Urinary bladder (tissue), 4 donors: ENCODE data around the gene KLRF1. TPM values are rescaled to one million over a fixed set of nuclear protein-coding genes. Genes with fewer than 3 reads are reported as not detected.

Experiments
- DNase-seq: peaks from one replicate; pipeline ENCODE4 v3.0.0-alpha.2; 2015; ENCODE audit errors: extremely low spot score
- H3K27ac ChIP-seq: one replicate; pipeline ENCODE4 v1.5.1; 2013; ENCODE audit warnings: low read depth, mild to moderate bottlenecking, moderate library complexity
- H3K36me3 ChIP-seq: one replicate; pipeline ENCODE4 v1.6.1; 2013; ENCODE audit warnings: mild to moderate bottlenecking, moderate library complexity; ENCODE audit not compliant: insufficient read depth
- H3K4me1 ChIP-seq: one replicate; pipeline ENCODE4 v1.6.1; 2013; ENCODE audit warnings: mild to moderate bottlenecking, moderate library complexity; ENCODE audit not compliant: insufficient read depth
- H3K4me3 ChIP-seq: one replicate; pipeline ENCODE4 v1.5.1; 2013; ENCODE audit warnings: low read depth, low read length
- WGBS: extraction: QIAGEN DNeasy Blood & Tissue Kit; methylation state at CpG from one replicate; pipeline ENCODE4 v1.1.7; 2013; 5-methylcytosine and 5-hydroxymethylcytosine counted together
- polyA plus RNA-seq: library from polyadenylated mRNA; stranded (reverse); fragments of 200-250 nt; gene quantifications from one replicate; pipeline ENCODE4 v1.2.3, GENCODE V29; 2013
- total RNA-seq: library from RNA; depleted of rRNA; stranded (reverse); fragments of >200 nt; gene quantifications from one replicate; pipeline ENCODE4 v1.2.3, GENCODE V29; 2014
- donor health status: healthy with polysubstance abuse.
- donor health status: healthy.

The KLRF1 gene, protein sequence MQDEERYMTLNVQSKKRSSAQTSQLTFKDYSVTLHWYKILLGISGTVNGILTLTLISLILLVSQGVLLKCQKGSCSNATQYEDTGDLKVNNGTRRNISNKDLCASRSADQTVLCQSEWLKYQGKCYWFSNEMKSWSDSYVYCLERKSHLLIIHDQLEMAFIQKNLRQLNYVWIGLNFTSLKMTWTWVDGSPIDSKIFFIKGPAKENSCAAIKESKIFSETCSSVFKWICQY
- total RNA-seq (1.5 TPM), polyA plus RNA-seq (0.34 TPM)

DNA sequence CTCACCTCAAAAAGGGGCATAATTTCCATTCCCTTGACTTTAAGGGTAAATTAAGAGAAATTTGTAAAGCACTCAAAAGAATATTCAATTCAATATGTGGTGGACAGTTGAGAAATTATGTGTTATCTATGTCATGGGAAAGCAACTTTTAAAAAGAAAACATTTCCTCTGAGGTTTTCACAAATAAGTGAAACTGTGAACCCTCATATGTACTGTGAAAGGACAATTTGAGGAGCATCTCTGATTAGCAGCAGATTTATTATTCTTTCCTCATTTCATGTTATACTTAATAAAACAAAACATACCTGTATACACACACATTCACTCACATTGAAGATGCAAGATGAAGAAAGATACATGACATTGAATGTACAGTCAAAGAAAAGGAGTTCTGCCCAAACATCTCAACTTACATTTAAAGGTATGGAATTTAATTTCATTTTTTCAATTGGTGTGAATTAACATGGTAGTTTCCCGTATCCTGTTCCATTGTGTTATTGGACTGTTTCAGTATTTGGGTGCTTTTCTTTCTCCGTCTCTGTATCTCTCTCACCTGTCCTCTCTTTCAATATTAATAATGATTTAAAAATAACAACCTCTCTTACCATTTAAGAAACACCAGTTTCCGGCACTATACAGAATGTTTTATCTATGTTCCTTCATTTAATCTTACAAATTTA is at the start of gene KLRF1:
TSS of gene KLRF1 (plus strand) at position 273 of the 680 bp plus-strand sequence. CDS start at position 337, 64 bp downstream.
- WGBS = 82% methylated on average over 3 of the region's 3 CpGs
- no peak for DNase-seq
- H3K4me3 ChIP-seq = no peak within 1 kb of the TSS
- no peaks in the 10 kb centered on the region for H3K36me3 ChIP-seq
- no peaks in the 10 kb centered on the region for H3K4me1 ChIP-seq
- no peak within 1 kb of the TSS for H3K27ac ChIP-seq

DNA sequence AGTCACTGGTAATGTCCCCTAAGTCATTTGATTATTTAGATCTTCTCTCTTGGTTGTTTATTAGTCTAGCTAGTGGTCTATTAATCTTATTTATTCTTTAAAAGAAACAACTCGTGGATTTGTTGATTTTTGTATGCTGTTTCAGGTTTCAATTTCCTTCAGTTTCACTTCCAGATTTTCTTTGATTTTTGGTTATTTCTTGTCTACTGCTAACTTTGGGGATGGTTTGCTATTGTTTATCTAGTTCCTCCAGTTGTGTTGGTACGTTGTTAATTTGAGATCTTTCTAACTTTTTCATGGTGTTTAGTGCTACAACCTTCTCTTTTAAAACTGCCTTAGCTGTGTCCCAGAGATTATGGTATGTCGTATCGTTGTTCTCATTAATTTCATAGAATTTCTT is 48.1 kb upstream of the KLRF1 start:
- H3K36me3 ChIP-seq = no peaks in the 10 kb centered on the region
- no peak for DNase-seq
- no peak overlapping the region for H3K4me3 ChIP-seq

DNA sequence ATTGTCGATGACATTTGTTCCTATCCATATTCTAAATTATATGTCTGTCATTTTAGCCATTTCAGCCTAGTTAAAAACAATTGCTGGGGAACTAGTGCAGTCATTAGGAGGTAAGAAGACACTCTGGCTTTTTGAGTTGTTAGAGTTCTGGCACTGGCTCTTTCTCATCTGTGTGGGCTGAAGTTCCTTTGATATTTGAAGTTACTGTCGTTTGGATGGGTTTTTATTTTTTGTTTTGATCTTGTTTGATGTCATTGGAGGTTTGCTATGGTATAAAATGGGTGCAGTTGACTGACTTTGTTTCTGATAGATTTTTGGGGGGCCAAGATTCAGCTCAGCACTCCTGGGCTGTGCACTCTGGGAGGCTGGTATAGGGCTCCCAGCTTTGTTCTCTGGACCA is 45.9 kb upstream of the KLRF1 start:
- Histone ChIP-seq H3K4me1 (no peaks in the 10 kb centered on the region), H3K4me3 (no peak overlapping the region), H3K36me3 (no peaks in the 10 kb centered on the region), H3K27ac (no peak overlapping the region)
- DNase-seq = no peak
- 83% methylated on average over 2 of the region's 2 CpGs for WGBS

More for the DNA sequence above, 48.1 kb upstream of the KLRF1 start:
- WGBS = 66% methylated on average over 4 of the region's 4 CpGs
- H3K27ac ChIP-seq = no peak overlapping the region
- no peaks in the 10 kb centered on the region for H3K4me1 ChIP-seq

DNA sequence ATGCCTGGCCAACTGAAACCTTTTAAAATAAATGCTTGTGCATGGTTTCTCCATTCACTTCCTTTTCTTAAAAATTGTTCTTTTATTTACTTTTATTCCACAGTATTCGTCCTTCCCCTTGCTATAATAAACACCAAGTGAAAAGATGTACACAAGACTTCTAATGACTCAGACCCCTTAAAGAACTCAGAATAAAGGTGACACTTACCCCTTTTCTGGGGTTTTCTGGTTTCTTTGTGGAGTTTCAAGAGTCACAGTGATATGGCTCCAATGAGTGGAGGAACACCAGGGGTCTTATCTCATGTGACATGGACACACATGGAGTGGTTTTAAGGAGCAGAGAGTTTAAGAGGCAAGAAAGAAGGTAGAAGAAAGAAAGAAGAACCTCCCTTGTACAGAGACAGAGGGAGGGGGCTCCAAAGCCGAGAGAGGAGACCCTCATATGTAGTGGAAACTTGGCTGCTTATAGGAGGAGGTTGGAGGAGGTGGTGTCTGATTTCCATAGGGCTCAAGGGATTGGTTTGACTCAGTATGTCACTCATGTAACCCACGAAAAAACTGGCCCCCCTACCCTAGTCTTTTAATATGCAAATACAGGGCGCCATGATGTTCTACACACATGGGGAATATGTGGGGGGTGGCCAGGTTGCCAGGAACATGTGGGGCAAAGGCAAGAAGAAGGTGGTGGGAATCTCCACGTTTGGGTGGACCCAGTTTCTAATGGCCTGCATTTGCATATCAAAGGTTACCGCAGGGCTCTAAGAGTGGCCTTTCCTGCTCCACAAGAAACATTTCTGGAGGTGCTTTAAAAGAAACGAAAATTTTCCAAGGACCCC is 44.5 kb upstream of the KLRF1 start:
- Histone ChIP-seq H3K36me3 (no peaks in the 10 kb centered on the region), H3K4me3 (no peak overlapping the region), H3K4me1 (no peaks in the 10 kb centered on the region), H3K27ac (no peak overlapping the region)
- no peak for DNase-seq
- WGBS = 77% methylated on average over 7 of the region's 7 CpGs

DNA sequence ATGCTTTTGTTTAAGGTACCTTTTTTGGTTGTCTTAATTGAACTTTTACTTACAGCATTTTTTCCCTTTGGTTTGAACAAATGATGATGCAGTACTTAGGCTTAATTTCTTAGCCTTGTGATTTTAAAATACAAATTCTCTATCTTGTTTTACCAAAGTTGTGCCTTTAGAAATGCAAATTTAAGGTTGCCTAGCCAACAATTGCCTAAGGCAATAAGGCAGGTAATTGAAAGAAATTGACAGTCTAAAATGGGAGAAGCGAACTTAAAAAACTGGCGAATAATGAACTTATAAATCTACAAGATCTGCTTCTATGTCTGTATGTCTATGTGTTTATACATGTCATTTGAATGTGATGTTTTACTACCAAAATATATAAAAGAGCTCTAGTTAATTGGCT is 43.0 kb upstream of the KLRF1 start:
- no peak for DNase-seq
- no peak overlapping the region for H3K27ac ChIP-seq
- H3K36me3 ChIP-seq = no peaks in the 10 kb centered on the region
- H3K4me1 ChIP-seq = no peaks in the 10 kb centered on the region
- no peak overlapping the region for H3K4me3 ChIP-seq
- 93% methylated on average over 2 of the region's 2 CpGs for WGBS

DNA sequence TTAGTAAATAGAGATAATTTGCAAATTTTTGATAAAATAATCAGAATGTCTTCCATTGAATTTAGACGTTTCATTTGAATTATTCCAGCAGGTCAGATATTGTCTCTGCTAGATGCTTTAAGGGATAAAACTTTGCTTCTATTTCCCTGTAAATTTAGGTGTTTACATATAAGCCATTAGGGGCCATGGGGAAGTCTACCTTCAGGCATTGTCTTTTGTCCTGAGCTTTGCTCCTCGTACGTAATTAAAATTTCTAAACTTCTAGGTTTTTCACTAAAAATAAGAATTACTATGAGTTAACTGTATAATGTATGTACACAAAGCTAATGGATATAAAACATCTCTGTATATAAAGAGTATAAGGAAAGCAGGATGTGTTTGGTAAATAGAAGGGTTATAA is 42.5 kb upstream of the KLRF1 start:
- WGBS = 71% methylated on average over 3 of the region's 3 CpGs
- Histone ChIP-seq H3K36me3 (no peaks in the 10 kb centered on the region), H3K27ac (no peak overlapping the region), H3K4me3 (no peak overlapping the region), H3K4me1 (no peaks in the 10 kb centered on the region)
- DNase-seq = no peak

DNA sequence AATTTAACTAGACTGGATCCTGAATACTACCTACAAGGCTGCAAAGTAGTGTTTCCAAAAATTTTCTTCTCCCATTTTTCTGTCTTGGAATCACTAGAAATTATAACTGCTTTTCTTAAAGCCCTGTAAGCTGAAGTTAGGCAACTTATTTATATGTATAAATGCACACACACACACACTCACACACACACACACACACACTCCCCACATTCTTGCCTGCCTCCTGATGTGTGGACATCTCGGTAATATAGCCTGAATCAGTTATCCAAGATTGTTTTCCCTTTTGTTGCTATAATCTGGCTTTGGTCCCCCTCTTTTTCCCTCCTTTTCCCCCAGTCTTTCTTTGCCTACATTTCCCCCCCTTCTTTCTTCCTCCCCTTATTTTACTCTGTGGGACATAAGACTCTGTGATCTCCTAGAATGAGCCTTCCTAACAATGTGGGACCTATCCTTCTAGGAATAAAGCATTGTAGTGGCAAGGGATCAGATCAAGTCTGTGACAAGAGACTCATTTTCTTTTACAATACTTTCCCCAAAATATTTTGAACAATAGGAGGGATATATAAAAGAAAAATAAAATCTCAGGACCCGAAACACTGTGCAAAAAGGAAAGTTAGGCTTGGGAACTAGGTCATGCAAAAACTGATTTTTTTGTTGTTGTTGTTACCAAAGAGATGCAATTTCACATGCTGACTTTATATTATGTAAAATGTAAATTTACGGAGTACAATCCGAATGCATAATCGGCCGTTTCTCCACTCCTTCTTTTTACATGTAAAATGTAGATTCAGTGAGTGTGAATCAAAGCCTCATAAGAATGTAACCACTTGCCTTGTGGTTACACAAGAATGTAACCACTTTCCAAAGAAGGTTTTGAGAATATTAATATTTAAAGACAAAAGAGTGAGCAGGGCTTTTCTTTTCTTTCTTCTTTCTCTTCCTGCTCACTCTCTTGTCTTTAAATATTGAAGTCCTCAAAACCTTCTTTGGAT is 40.3 kb upstream of the KLRF1 start:
- no peaks in the 10 kb centered on the region for H3K36me3 ChIP-seq
- H3K27ac ChIP-seq = no peak overlapping the region
- WGBS = 71% methylated on average over 6 of the region's 6 CpGs
- H3K4me1 ChIP-seq = no peaks in the 10 kb centered on the region
- no peak for DNase-seq
- no peak overlapping the region for H3K4me3 ChIP-seq

DNA sequence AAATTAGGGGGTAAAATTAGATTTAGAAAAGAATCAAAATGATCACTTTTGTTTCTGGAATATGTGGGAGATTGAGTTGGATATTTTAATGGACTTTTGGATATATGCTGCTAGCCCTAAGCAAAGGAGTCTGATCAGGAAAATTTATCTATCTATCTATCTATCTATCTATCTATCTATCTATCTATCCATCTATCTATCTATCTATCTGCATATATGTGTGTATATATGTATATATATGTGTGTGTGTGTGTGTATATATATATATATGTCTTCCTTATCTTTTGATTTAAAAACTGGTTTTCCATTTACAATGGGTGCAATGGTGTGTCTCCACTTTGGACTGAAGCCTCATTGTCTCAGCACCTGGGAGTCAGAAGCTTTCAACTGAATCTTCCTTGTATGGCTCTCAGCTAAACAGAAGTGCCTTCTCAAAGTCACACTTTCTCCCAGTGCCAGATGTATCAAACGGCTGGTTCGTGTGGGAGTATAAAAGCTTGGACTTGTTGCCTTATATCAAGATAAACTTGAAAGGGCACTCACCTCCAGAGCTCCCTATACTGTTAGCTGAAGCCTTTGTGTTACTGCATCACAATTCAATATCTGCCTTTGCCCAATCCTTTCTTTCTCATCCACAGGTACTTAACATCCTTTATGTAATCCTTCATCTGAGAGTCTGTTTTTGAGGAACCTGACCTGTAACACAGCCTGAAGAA is 34.9 kb upstream of the KLRF1 start:
- no peaks in the 10 kb centered on the region for H3K36me3 ChIP-seq
- H3K27ac ChIP-seq = no peak overlapping the region
- 38% methylated on average over 2 of the region's 2 CpGs for WGBS
- H3K4me1 ChIP-seq = no peaks in the 10 kb centered on the region
- H3K4me3 ChIP-seq = no peak overlapping the region
- no peak for DNase-seq

DNA sequence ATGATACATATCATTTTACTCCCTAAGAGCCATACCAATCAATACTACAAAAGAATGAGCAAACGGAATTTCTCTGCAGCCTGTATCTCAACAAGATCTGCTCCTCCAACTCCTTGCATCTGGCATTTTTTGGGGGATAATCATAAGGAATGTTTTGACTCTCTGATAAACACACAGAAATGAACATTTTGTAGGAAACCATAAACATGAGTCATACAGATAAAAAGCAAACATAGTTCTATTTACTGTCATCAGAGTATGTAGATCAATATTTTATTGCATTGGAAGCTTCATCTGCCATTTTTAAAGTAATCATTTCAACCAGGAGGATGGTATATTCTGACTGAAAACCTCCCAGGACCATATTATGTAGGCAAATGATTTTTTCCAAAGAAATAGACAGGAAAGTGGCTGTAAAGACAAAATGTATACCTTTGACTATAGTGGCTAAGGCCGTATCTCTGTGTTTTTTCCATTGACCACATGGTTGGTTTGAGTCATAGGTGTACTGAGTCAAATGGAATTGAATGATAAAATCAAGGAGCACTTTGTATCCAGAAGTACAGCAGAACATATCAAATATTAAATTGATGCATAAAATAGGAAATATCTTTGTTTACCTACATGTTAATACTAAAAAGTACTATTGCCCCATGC is 34.2 kb upstream of the KLRF1 start:
- Histone ChIP-seq H3K4me3 (no peak overlapping the region), H3K36me3 (no peaks in the 10 kb centered on the region), H3K27ac (no peak overlapping the region), H3K4me1 (no peaks in the 10 kb centered on the region)
- 74% methylated on average over 2 of the region's 2 CpGs for WGBS
- DNase-seq = no peak

DNA sequence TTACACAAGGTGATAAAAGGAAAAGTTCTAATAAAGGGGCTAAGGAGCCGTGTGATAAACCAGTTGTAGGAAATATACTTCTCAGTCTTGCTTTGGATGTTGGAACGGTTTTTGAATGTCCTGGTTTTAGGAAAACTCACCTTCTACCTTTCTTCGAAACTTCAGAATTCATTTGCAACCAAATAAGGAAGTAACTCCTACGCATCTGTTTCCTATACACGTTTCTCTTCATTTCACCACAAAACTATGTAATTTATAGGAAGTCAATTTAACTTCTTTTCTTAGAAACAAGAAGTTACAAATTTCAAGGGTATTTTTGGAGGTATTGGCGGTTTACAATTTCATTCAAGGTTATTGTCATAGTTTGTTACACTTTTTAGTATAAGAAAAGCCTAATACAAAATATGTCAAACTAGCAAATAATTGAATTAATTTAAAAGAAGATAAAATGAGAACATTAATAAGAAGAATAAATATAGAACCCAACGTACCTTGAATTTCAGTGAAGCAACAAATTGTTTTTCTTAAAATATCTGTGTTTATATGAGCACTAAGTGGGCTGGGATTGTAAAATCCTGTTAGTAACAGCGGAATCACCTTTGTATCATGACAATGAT is 33.4 kb upstream of the KLRF1 start:
- Histone ChIP-seq H3K36me3 (no peaks in the 10 kb centered on the region), H3K4me1 (no peaks in the 10 kb centered on the region), H3K27ac (no peak overlapping the region), H3K4me3 (no peak overlapping the region)
- WGBS = 73% methylated on average over 8 of the region's 8 CpGs
- no peak for DNase-seq

DNA sequence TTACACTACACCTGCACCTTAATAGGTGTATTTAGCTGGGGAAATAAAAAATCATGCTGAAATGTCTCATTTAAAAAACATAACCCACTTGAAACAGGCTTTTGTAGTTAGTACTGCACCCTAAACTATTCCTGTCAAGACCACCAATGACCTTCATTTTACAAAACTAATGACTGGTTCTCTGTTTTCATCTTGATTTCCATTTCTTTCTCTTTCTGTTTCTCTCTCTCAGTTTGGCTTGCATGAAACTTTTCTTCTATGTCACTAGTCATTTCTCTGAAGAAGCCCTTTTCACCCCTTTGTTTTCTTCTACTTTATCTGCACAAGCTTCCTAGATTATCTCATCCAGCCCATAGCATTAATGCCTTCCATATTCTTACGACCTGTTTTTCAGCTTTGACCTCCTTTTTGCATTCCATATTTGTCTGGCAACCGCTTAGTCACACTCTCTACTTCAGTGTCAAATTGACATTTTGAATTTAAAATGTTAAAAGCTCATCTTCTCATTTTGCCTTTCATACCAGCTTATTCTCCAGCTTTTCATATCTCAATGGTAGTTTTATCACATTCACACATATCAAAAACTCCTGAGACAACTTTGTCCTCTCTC is 32.7 kb upstream of the KLRF1 start:
- no peak overlapping the region for H3K4me3 ChIP-seq
- WGBS = 50% methylated on average over 2 of the region's 2 CpGs
- no peak overlapping the region for H3K27ac ChIP-seq
- no peaks in the 10 kb centered on the region for H3K4me1 ChIP-seq
- no peaks in the 10 kb centered on the region for H3K36me3 ChIP-seq
- DNase-seq = no peak
